PC-3 (cell line): ENCODE results near the gene ZNF423.

Source experiments
- EZH2 ChIP-seq: fragments of 300-600 bp; sonication (generic); IDR thresholded peaks from one replicate; pipeline ENCODE4 v1.6.1; 2017; ENCODE audit warnings: antibody characterized with exemption, mild to moderate bottlenecking, low read length; ENCODE audit not compliant: unreplicated experiment
- TF ChIP-seq, protein P1 (sequence below): fragments of 300-600 bp; sonication (generic); conservative IDR thresholded peaks from 2 replicates; pipeline ENCODE4 v1.5.1; 2017; ENCODE audit warnings: antibody characterized with exemption, low read depth, mild to moderate bottlenecking, low read length

DNA sequence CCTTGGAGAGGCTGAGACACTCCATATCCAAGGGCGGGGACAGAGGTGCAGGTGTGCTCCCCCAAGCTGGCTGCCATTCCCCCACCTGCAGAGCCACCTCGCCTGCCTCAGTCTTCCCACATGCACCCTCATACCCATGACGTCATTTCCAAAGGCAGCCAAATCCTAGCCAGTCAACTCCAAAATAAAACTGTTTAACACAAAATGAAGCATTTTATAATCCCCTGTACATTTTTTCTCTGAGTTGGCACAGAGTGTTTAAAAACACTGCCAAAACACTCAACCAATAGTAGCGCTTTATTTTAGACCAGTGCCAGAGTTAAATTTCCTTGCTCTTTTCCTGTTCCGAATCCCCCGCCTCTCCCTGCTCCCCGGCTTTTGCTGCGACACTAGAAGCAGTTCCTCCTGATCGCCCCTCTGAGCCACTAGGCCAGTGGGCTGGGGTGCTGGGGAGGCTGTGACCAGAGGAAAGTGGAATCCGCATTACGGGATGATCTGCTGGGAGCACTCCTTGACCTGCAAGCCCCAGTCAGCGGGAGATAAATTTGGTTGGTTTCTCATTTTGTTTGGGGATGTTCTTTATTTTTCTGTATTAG is 139.5 kb downstream of the ZNF423 start:
- TF ChIP-seq, protein P1, sequence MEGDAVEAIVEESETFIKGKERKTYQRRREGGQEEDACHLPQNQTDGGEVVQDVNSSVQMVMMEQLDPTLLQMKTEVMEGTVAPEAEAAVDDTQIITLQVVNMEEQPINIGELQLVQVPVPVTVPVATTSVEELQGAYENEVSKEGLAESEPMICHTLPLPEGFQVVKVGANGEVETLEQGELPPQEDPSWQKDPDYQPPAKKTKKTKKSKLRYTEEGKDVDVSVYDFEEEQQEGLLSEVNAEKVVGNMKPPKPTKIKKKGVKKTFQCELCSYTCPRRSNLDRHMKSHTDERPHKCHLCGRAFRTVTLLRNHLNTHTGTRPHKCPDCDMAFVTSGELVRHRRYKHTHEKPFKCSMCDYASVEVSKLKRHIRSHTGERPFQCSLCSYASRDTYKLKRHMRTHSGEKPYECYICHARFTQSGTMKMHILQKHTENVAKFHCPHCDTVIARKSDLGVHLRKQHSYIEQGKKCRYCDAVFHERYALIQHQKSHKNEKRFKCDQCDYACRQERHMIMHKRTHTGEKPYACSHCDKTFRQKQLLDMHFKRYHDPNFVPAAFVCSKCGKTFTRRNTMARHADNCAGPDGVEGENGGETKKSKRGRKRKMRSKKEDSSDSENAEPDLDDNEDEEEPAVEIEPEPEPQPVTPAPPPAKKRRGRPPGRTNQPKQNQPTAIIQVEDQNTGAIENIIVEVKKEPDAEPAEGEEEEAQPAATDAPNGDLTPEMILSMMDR, result no peak
- TF ChIP-seq EZH2, result no peak
